Keratinocyte (primary cell): ENCODE results near the gene ADAM33. TPM values are rescaled to one million over a fixed set of nuclear protein-coding genes. Genes with fewer than 3 reads are reported as not detected.

ENCODE experiments used
- DNase-seq: peaks from one replicate; pipeline ENCODE4 v3.0.0-alpha.2; 2011; ENCODE audit warnings: low read depth, missing footprints, low spot score
- FAIRE-seq: peaks from 2 replicates; lab custom pipeline; 2011; peaks lifted over from hg19 to GRCh38; lab: Jason Lieb, UNC
- H2AFZ ChIP-seq: 2 replicates; pipeline ENCODE4 v1.6.0; 2012; ENCODE audit warnings: low read length, control low read depth, inconsistent platforms; ENCODE audit not compliant: control insufficient read depth
- H3K27ac ChIP-seq: 2 replicates; pipeline ENCODE4 v1.5.1; 2011; ENCODE audit warnings: low read length; ENCODE audit not compliant: control insufficient read depth, insufficient read depth
- H3K27me3 ChIP-seq: 3 replicates; pipeline ENCODE4 v1.6.0; 2011; ENCODE audit warnings: low read length; ENCODE audit not compliant: control insufficient read depth, insufficient read depth; ENCODE audit errors: extremely low read depth
- H3K36me3 ChIP-seq, 2 experiments: 2 replicates in 1 of 2; 3 replicates in 1 of 2; pipeline ENCODE4 v1.5.1; 2011; ENCODE audit warnings: low read length in 2 of 2, mild to moderate bottlenecking in 1 of 2; ENCODE audit not compliant: control insufficient read depth in 2 of 2, insufficient read depth in 2 of 2; ENCODE audit errors: extremely low read depth in 1 of 2
- H3K4me1 ChIP-seq: 3 replicates; pipeline ENCODE4 v1.5.1; 2011; ENCODE audit warnings: low read length; ENCODE audit not compliant: control insufficient read depth, insufficient read depth; ENCODE audit errors: extremely low read depth
- H3K4me2 ChIP-seq: 3 replicates; pipeline ENCODE4 v1.6.0; 2011; ENCODE audit warnings: low read depth, low read length; ENCODE audit not compliant: control insufficient read depth, insufficient read depth; ENCODE audit errors: extremely low read depth
- H3K4me3 ChIP-seq, 3 experiments: fragments of 200-600 bp in 1 of 3; sonication (generic) in 1 of 3; 2 replicates in 2 of 3; 3 replicates in 1 of 3; pipeline ENCODE4 v1.5.1; 2011 to 2016; ENCODE audit warnings: low read length in 3 of 3, mild to moderate bottlenecking in 3 of 3, control low read depth in 2 of 3, inconsistent platforms in 1 of 3, low read depth in 1 of 3, mixed read lengths in 1 of 3, mixed run types in 1 of 3, moderate library complexity in 1 of 3; ENCODE audit not compliant: control insufficient read depth in 2 of 3, insufficient read depth in 2 of 3; ENCODE audit errors: extremely low read depth in 1 of 3
- H3K79me2 ChIP-seq: 2 replicates; pipeline ENCODE4 v1.6.0; 2012; ENCODE audit warnings: low read length; ENCODE audit not compliant: control insufficient read depth, insufficient read depth
- H3K9ac ChIP-seq: 3 replicates; pipeline ENCODE4 v1.6.0; 2011; ENCODE audit warnings: low read length; ENCODE audit not compliant: control insufficient read depth, insufficient read depth; ENCODE audit errors: extremely low read depth
- H3K9me1 ChIP-seq: 3 replicates; pipeline ENCODE4 v1.6.0; 2011; ENCODE audit warnings: low read length; ENCODE audit not compliant: control insufficient read depth, insufficient read depth; ENCODE audit errors: extremely low read depth
- H3K9me3 ChIP-seq: 2 replicates; pipeline ENCODE4 v1.5.1; 2012; ENCODE audit warnings: low read depth, low read length; ENCODE audit not compliant: control insufficient read depth
- H4K20me1 ChIP-seq: 3 replicates; pipeline ENCODE4 v1.6.0; 2011; ENCODE audit warnings: low read length; ENCODE audit not compliant: control insufficient read depth, insufficient read depth; ENCODE audit errors: extremely low read depth
- EZH2 ChIP-seq: IDR thresholded peaks from one replicate; pipeline ENCODE4 v1.6.1; 2012; ENCODE audit warnings: inconsistent platforms, mild to moderate bottlenecking, low read length, moderate library complexity
- dilution Hi-C: fragments of 300-500 bp; cut with MboI; formaldehyde crosslinking; loops from one replicate; pipeline ENCODE4 v1.7.0; 2020; ENCODE audit warnings: low sequenced_read_pairs; ENCODE audit not compliant: extremely low pct_ligation_motif_present
- polyA plus RNA-seq, 5 experiments: library from polyadenylated mRNA; depleted of rRNA in 3 of 5; stranded (reverse) in 3 of 5; stranded (forward) in 1 of 5; unstranded in 1 of 5; fragments of >200 nt; gene quantifications; 1 replicate in 1 of 5; 2 replicates in 3 of 5; 3 replicates in 1 of 5; pipeline versions ENCODE4 v1.2.1 to v1.2.3, GENCODE V29; 2011 to 2012; ENCODE audit warnings: missing spikeins in 2 of 5, low read depth in 1 of 5, low replicate concordance in 1 of 5
- TF ChIP-seq, protein P1 (sequence below), 3 experiments: IDR thresholded peaks in 1 of 3; conservative IDR thresholded peaks in 1 of 3; optimal IDR thresholded peaks in 1 of 3; 2 replicates in 2 of 3; 3 replicates in 1 of 3; pipeline versions ENCODE3 to v1.5.1; 2011; ENCODE audit warnings: low read length in 3 of 3, mild to moderate bottlenecking in 3 of 3, moderate library complexity in 2 of 3, control low read depth in 1 of 3, inconsistent platforms in 1 of 3; ENCODE audit not compliant: insufficient read depth in 2 of 3; ENCODE audit errors: extremely low read depth in 1 of 3

Gene ADAM33
- polyA plus RNA-seq, 1 donor (not counting 4 experiments of a cell fraction or from before 2014, with no cell fraction given), result not detected

DNA sequence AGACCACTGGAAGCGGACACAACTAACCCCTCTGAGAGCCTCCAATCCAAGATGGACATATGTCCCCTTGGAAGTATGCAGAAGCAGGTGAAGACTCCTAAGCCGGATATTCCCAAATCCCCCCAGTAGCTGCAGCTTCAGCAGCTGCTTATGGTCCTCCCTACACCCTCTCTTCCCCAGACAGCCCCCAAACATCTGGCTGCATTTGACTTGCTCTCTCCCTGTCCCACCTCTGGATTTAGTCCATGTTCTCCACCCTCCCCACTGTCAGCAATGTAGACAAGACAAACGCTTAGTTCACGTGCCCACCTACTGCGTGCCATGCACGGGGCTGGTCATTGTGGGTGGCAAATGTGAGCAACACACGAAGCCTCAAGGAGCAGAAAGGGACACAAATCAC lies 4.6 kb upstream of the ADAM33 start:
- no peaks in the 10 kb centered on the region for H3K4me1 ChIP-seq
- H4K20me1 ChIP-seq, result no peaks in the 10 kb centered on the region
- TF ChIP-seq, protein P1, sequence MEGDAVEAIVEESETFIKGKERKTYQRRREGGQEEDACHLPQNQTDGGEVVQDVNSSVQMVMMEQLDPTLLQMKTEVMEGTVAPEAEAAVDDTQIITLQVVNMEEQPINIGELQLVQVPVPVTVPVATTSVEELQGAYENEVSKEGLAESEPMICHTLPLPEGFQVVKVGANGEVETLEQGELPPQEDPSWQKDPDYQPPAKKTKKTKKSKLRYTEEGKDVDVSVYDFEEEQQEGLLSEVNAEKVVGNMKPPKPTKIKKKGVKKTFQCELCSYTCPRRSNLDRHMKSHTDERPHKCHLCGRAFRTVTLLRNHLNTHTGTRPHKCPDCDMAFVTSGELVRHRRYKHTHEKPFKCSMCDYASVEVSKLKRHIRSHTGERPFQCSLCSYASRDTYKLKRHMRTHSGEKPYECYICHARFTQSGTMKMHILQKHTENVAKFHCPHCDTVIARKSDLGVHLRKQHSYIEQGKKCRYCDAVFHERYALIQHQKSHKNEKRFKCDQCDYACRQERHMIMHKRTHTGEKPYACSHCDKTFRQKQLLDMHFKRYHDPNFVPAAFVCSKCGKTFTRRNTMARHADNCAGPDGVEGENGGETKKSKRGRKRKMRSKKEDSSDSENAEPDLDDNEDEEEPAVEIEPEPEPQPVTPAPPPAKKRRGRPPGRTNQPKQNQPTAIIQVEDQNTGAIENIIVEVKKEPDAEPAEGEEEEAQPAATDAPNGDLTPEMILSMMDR (optimal IDR thresholded peaks at IDR 0.05 in 1 of 3, IDR thresholded peaks at IDR 0.05 in 1 of 3, conservative IDR thresholded peaks at IDR 0.05 in 1 of 3; ENCODE audit: extremely low read depth in 1 of 3, insufficient read depth in 2 of 3, low read length in 3 of 3), result no peak
- H3K79me2 ChIP-seq, result no peaks in the 10 kb centered on the region
- no peak overlapping the region for H3K9ac ChIP-seq
- no peak overlapping the region for H2AFZ ChIP-seq
- H3K4me2 ChIP-seq, result no peak overlapping the region
- no peak for FAIRE-seq
- no peak overlapping the region for H3K27ac ChIP-seq
- H3K4me3 ChIP-seq, result no peak overlapping the region
- H3K36me3 ChIP-seq, result no peaks in the 10 kb centered on the region
- dilution Hi-C loops, result no loop called here
- no peaks in the 10 kb centered on the region for H3K9me3 ChIP-seq
- no peak for DNase-seq
- peaks cover 23% of the 10 kb centered on the region for H3K27me3 ChIP-seq
- no peaks in the 10 kb centered on the region for H3K9me1 ChIP-seq

DNA sequence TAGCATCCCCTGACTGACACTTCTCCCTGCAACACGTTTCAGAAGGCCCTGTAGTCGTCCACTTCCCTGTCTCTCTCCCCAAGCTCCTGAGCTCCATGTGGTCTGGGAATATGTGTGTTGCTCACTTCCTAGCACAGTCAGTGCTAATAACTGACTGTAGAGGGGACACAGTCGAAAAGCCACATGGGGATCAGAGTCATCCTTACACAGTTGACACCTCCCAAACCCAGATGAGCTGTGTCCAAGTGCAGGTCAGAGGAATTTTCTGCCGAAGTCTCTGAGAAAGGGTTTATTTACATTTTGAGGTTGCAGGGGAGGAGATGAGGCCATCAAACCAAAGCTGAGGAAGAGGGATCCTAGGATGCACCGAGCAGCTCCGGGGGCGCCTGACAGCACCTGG lies 3.5 kb upstream of the ADAM33 start:
- Histone ChIP-seq H3K9ac (no peak overlapping the region), H2AFZ (no peak overlapping the region), H3K4me2 (no peak overlapping the region), H3K9me3 (no peaks in the 10 kb centered on the region), H3K4me3 (no peak overlapping the region), H3K36me3 (no peaks in the 10 kb centered on the region), H4K20me1 (no peaks in the 10 kb centered on the region), H3K27ac (no peak overlapping the region), H3K27me3 (peaks cover 33% of the 10 kb centered on the region), H3K4me1 (no peaks in the 10 kb centered on the region), H3K79me2 (no peaks in the 10 kb centered on the region), H3K9me1 (no peaks in the 10 kb centered on the region)
- FAIRE-seq, result no peak
- no peak for TF ChIP-seq EZH2
- TF ChIP-seq, protein P1 (optimal IDR thresholded peaks at IDR 0.05 in 1 of 3, IDR thresholded peaks at IDR 0.05 in 1 of 3, conservative IDR thresholded peaks at IDR 0.05 in 1 of 3; ENCODE audit: extremely low read depth in 1 of 3, insufficient read depth in 2 of 3, low read length in 3 of 3), result no peak
- dilution Hi-C loops, result no loop called here
- DNase-seq, result no peak
